ENCODE data around the gene TRAFD1. TPM values are rescaled to one million over a fixed set of nuclear protein-coding genes. Genes with fewer than 3 reads are reported as not detected.

The TRAFD1 gene
- total and polyA plus RNA-seq, 2 of the 8 experiments (the other 6 are each of a cell fraction or from before 2014, with no cell fraction given), result 18.1 to 33.1 TPM

DNA sequence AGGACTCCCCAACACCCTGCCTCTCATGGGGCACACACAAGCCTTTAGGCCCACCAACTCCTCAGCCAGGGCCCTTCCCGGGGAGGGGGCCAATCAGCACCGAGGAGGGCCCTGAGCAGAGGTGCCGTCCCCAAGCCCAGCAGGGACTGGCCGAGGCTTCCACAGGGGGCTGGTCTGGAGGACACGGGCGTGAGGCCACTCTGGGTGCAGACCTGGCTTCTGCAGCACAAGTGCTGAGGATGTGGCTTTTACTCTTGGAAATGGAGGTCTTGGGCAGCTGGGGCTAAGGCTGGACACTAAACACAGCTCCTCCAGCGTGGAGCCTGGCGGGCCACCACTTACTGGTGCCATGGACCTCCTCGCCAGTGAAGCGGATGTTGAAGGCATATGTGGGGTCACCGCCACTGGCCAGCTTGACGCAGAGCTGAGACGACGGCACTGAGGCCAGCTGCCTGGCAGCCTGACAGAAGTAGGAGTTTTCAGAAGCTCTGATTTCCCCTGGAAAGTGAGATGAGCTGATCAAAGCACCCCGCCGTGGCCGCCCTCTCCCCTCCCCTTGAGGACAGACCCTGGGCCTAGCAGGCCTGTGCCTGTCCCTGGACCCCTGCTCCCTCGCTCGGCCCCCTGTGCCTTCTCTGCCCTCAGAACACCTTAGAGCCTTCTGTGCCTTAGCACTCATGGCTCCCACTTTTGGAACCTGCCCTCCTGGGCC is 44.0 kb downstream of the TRAFD1 start (continued):
- TF ChIP-seq, protein P1, sequence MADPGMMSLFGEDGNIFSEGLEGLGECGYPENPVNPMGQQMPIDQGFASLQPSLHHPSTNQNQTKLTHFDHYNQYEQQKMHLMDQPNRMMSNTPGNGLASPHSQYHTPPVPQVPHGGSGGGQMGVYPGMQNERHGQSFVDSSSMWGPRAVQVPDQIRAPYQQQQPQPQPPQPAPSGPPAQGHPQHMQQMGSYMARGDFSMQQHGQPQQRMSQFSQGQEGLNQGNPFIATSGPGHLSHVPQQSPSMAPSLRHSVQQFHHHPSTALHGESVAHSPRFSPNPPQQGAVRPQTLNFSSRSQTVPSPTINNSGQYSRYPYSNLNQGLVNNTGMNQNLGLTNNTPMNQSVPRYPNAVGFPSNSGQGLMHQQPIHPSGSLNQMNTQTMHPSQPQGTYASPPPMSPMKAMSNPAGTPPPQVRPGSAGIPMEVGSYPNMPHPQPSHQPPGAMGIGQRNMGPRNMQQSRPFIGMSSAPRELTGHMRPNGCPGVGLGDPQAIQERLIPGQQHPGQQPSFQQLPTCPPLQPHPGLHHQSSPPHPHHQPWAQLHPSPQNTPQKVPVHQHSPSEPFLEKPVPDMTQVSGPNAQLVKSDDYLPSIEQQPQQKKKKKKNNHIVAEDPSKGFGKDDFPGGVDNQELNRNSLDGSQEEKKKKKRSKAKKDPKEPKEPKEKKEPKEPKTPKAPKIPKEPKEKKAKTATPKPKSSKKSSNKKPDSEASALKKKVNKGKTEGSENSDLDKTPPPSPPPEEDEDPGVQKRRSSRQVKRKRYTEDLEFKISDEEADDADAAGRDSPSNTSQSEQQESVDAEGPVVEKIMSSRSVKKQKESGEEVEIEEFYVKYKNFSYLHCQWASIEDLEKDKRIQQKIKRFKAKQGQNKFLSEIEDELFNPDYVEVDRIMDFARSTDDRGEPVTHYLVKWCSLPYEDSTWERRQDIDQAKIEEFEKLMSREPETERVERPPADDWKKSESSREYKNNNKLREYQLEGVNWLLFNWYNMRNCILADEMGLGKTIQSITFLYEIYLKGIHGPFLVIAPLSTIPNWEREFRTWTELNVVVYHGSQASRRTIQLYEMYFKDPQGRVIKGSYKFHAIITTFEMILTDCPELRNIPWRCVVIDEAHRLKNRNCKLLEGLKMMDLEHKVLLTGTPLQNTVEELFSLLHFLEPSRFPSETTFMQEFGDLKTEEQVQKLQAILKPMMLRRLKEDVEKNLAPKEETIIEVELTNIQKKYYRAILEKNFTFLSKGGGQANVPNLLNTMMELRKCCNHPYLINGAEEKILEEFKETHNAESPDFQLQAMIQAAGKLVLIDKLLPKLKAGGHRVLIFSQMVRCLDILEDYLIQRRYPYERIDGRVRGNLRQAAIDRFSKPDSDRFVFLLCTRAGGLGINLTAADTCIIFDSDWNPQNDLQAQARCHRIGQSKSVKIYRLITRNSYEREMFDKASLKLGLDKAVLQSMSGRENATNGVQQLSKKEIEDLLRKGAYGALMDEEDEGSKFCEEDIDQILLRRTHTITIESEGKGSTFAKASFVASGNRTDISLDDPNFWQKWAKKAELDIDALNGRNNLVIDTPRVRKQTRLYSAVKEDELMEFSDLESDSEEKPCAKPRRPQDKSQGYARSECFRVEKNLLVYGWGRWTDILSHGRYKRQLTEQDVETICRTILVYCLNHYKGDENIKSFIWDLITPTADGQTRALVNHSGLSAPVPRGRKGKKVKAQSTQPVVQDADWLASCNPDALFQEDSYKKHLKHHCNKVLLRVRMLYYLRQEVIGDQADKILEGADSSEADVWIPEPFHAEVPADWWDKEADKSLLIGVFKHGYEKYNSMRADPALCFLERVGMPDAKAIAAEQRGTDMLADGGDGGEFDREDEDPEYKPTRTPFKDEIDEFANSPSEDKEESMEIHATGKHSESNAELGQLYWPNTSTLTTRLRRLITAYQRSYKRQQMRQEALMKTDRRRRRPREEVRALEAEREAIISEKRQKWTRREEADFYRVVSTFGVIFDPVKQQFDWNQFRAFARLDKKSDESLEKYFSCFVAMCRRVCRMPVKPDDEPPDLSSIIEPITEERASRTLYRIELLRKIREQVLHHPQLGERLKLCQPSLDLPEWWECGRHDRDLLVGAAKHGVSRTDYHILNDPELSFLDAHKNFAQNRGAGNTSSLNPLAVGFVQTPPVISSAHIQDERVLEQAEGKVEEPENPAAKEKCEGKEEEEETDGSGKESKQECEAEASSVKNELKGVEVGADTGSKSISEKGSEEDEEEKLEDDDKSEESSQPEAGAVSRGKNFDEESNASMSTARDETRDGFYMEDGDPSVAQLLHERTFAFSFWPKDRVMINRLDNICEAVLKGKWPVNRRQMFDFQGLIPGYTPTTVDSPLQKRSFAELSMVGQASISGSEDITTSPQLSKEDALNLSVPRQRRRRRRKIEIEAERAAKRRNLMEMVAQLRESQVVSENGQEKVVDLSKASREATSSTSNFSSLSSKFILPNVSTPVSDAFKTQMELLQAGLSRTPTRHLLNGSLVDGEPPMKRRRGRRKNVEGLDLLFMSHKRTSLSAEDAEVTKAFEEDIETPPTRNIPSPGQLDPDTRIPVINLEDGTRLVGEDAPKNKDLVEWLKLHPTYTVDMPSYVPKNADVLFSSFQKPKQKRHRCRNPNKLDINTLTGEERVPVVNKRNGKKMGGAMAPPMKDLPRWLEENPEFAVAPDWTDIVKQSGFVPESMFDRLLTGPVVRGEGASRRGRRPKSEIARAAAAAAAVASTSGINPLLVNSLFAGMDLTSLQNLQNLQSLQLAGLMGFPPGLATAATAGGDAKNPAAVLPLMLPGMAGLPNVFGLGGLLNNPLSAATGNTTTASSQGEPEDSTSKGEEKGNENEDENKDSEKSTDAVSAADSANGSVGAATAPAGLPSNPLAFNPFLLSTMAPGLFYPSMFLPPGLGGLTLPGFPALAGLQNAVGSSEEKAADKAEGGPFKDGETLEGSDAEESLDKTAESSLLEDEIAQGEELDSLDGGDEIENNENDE (IDR thresholded peaks at IDR 0.05; ENCODE audit: insufficient replicate concordance, low read length), result no peak
- TF ChIP-seq NANOG (IDR thresholded peaks at IDR 0.05; ENCODE audit: insufficient read depth, low read depth, low read length, poor library complexity, severe bottlenecking) (no peak), POU5F1 (IDR thresholded peaks at IDR 0.05; ENCODE audit: low read depth, low read length) (no peak), TCF12 (IDR thresholded peaks at IDR 0.05; ENCODE audit: low read depth, low read length) (no peak), PHF8 (conservative IDR thresholded peaks at IDR 0.05; ENCODE audit: low read depth, low read length) (no peak), SIRT6 (IDR thresholded peaks at IDR 0.05; ENCODE audit: low read length) (no peak), CBX5 (IDR thresholded peaks at IDR 0.05; ENCODE audit: low read depth, low read length) (no peak)
- TF ChIP-seq, protein P2, sequence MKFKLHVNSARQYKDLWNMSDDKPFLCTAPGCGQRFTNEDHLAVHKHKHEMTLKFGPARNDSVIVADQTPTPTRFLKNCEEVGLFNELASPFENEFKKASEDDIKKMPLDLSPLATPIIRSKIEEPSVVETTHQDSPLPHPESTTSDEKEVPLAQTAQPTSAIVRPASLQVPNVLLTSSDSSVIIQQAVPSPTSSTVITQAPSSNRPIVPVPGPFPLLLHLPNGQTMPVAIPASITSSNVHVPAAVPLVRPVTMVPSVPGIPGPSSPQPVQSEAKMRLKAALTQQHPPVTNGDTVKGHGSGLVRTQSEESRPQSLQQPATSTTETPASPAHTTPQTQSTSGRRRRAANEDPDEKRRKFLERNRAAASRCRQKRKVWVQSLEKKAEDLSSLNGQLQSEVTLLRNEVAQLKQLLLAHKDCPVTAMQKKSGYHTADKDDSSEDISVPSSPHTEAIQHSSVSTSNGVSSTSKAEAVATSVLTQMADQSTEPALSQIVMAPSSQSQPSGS (IDR thresholded peaks at IDR 0.05; ENCODE audit: low read length), result no peak

Measured in H1 (cell line).